ENCODE results near the gene TP73.

DNA sequence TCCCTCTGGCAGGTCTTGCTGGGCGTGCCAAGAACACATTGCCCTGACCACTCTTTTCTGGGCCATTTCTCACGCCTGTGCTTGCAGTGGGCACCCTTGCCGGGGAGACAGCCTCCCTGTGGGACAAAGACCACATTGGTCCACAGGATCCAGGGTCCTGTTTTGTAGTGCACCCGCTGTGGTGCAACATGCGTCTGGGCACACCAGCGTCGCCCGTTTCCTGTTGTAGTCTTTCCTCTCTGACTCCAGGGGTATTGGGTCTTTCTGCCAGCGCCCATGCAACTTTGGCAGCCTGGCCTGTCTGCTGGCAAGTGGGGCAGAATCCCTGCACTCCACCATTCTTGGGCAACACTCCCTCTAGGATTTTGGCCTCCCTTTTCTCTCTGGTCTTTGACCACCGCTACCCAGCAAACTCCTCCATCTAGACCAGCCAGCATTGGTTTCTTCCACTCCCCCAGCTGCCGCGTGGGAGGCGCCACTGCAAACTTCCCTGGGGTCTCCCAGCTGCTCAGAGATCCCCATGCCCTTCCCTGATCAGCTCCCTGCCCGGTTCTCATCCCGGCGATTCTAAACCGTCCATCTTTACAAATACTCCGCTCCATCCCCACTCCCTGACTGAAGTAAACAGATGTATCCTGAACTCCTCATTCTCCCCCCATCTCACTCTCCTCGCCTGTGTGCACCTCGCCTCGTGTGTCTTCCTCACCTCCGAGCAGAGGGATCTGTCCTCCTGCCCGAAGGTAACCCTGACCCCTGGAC, 28.7 kb upstream of the TP73 start:
- TF ChIP-seq, protein P1, sequence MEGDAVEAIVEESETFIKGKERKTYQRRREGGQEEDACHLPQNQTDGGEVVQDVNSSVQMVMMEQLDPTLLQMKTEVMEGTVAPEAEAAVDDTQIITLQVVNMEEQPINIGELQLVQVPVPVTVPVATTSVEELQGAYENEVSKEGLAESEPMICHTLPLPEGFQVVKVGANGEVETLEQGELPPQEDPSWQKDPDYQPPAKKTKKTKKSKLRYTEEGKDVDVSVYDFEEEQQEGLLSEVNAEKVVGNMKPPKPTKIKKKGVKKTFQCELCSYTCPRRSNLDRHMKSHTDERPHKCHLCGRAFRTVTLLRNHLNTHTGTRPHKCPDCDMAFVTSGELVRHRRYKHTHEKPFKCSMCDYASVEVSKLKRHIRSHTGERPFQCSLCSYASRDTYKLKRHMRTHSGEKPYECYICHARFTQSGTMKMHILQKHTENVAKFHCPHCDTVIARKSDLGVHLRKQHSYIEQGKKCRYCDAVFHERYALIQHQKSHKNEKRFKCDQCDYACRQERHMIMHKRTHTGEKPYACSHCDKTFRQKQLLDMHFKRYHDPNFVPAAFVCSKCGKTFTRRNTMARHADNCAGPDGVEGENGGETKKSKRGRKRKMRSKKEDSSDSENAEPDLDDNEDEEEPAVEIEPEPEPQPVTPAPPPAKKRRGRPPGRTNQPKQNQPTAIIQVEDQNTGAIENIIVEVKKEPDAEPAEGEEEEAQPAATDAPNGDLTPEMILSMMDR (conservative IDR thresholded peaks at IDR 0.05; ENCODE audit: low read depth, low read length) = no peak
- no peak for TF ChIP-seq EZH2 (IDR thresholded peaks at IDR 0.05; ENCODE audit: low read length, unreplicated experiment)

All from PC-3 (cell line).